COLO829 (cell line): Measurements from ENCODE around the gene TEDC1.
"Not testable (repeated sequence)": the region's sequence is repeated elsewhere in the genome, so short reads cannot be mapped to it uniquely, and the experiment has no call there.

Source experiments
- DNase-seq: peaks from one replicate; pipeline ENCODE4 v3.0.0; 2012; ENCODE audit warnings: low spot score

TEDC1 gene

DNA sequence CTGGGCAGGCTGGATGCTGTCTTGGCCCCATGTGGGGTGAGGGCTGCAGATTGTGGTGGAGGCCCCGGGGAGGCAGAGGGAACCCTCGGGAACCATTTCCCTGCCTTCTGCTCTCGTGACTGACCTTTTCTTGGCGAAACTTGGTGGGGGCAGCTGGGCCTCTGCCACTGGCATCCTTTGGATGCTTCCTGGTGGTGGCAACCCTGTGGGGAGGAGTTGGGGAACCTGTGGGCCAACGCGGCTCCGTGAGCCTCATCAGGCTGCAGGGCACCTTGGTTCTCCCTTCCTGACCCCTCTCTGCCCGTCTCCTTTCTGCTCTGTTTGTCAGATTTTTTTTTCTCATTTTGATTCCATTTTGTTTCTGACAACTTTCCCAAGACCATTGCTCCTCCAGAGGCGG lies 49.8 kb downstream of the TEDC1 start:
- no peak for DNase-seq

DNA sequence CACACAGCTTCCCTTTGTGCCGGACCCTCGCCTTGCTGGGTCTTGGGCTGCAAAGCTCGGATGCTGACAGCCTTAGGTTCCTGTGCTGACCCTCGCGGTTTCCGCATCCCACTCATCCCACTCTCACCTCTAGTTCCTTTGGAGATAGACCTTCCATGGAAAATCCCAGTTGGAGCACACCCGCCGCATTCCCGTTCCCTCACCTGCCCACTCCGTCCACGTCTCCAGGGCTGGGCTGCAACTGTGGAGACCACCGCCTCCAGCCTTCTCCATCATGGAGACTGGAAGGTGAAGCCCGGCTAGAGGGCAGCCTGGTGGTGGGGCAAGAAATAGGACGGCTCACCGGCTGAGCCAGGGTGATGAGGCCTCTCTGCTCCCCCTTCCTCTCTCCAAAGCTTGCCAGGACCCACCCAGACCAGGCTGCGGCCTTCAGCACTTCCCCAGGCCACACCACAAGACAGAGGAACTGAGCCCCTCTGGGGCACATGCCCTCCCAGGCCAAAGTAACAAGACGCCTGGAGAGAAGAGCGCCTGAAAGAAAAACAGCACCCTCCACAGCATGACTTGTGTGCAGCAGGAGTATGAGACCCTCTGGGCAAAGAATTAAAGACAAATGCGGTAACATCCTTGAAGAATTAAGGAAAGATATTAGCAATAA lies 50.3 kb downstream of the TEDC1 start:
- no peak for DNase-seq

- not testable (repeated sequence) for DNase-seq
These were observed 54.6 kb downstream of the TEDC1 start for GRCh38 chr14:105545676-105546075.

DNA sequence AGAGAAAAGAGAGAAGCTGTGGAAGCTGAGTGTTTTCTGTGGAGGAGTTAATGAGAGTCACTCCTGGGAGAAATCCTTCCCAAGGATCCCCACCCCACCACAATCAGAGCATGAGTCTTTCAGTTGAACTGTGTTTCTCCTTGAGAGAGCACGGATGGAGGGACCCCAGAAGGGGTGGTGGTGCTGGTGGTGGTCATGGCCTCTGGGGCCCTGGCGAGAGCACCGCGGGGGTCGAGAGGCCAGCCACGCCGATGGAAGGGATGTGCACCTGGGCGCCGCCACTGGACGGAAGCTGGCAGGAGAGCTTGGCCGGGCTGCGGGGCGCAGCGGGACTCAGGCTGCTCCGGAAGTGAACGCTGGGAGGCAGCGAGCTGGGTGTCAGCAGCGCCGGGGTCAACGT lies 55.4 kb downstream of the TEDC1 start:
- DNase-seq = not testable (repeated sequence)

GRCh38 chr14:105547072-105547471 lies 56.0 kb downstream of the TEDC1 start:
- DNase-seq = not testable (repeated sequence)

DNA sequence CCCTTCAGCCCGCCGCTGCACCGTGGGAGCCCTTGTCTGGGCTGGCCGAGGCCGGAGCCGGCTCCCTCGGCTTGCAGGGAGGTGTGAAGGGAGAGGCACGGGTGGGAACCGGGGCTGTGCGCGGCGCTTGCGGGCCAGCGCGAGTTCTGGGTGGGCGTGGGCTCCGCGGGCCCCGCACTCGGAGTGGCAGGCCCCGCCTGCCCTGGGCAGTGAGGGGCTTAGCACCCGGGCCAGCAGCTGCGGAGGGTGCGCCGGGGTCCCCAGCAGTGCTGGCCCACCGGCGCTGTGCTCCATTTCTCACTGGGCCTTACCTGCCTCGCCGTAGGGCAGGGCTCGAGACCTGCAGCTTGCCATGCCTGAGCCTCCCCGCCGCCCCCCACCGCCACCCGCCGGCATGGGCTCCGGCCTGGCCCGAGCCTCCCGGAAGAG lies 56.7 kb downstream of the TEDC1 start:
- DNase-seq = no peak
